ENCODE data around the gene GLB1L2.

Gene GLB1L2

DNA sequence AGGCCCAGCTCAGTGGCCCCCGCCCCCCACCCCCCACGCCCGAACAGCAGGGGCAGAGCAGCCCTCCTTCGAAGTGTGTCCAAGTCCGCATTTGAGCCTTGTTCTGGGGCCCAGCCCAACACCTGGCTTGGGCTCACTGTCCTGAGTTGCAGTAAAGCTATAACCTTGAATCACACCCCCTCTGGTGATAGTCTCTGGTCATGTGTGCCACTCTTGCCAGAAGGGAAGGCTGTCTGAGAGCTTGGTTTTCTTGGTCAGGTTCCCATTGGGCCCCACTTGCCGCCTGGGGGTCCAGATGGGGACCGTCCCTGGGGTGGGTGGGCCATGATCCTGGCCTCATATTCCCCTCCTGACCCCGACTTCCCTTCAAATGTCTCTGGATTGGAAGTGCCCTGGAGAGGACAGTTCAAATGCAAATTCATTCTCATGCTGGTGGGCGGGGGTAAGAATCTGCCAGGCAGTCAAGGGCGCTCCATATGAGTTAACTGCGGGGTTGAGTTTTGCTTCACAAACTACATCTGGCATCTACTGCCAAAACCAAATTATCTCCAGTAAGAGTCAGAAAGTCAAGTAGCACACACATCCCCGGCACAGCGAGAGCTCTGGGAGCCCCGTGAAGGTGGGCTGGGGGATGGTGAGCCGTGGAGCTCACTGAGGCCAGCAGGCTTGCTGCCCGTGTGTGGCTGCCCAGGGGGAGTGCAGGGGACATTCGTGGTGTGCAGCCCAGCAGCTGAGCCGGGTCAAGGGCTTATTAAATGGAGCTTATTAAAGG is 44.5 kb downstream of the GLB1L2 start:
- TF ChIP-seq CTCF (IDR thresholded peaks at IDR 0.05; ENCODE audit: low read depth, low read length) = no peak
- no peak for DNase-seq (ENCODE audit: extremely low read depth, low read depth)

DNA sequence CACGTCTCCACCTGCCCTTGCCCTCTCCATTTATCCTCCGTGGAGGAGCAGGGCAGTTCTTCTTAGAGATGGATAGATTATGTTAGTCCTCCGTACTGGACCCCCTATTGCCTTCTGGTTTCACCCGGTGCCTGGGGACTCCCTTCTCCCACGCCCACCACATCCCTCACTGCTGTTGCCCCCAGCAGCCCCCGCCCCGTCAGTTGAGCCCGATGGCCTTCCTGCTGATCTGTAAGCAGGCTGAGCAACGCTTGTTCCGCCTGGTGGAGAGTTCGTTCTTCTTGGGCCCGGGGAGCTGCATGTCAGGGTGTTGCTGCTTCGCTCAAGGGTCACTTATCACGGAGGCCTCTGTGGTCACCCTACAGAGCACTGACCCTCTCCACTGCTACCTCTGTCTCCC is 46.1 kb downstream of the GLB1L2 start:
- no peak for DNase-seq (ENCODE audit: extremely low read depth, low read depth)
- no peak for TF ChIP-seq CTCF (IDR thresholded peaks at IDR 0.05; ENCODE audit: low read depth, low read length)

DNA sequence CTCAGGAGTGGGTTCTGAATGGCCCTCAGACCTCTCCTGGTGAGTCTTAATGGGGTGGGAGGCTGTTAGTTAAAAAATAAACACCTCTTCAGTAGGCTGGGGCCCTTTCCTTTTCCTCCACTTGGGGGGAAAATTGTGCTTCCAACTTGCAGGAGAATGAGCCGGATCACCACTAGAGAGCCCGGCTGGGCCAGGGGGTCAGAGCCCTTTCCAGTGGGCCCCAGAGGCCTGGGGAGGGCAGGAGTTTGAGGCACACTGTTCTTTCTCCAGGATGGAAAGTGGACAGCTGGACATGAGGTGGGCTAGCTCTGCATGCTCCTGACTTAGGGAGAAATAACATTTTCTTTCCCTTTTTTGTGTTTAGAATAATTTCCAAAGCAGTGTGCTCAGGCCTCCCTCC is 47.5 kb downstream of the GLB1L2 start:
- no peak for DNase-seq (ENCODE audit: extremely low read depth, low read depth)
- no peak for TF ChIP-seq CTCF (IDR thresholded peaks at IDR 0.05; ENCODE audit: low read depth, low read length)

DNA sequence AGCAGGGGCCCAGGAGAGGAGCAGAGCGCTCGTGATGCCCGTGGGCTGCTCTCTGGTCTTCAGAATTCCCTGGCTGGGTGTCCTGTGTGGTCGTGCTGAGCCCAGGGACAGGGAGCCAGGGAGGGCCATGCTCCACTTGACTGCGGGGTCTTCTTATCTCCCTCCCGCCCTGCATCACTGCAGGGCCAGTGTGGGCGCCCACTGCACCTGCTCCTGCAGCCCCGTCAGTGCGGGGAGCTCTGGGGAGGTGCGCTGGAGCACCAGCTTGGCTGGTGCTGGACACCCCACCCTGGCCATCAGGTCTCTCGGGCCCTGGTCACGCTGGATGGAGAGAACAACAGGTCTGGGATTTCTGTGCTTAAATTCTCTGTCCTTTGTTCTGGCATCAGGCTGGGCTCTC is 48.4 kb downstream of the GLB1L2 start:
- no peak for TF ChIP-seq CTCF (IDR thresholded peaks at IDR 0.05; ENCODE audit: low read depth, low read length)
- DNase-seq (ENCODE audit: extremely low read depth, low read depth) = no peak

DNA sequence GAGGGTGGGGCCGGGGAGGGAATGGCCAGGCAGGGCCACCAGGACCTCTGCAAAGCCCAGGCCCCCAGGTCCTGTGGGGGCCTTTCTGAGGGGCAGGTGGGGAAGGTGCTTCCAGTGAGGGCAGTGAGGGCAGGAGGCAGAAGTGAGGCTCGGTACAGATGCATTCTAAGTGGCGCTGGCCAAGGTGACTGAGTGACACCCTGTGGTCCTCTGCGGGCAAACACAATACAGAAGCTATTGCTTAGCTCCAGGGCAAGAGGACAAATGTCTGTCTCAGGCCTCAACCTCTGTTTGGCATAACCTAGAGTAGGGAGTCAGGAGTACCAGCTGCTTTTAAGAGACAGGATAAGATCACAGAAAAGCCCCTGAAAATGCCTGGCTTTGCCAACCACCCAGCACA is 49.0 kb downstream of the GLB1L2 start:
- no peak for DNase-seq (ENCODE audit: extremely low read depth, low read depth)
- TF ChIP-seq CTCF (IDR thresholded peaks at IDR 0.05; ENCODE audit: low read depth, low read length) = no peak

GRCh38 chr11:134382257-134382656 is 50.5 kb downstream of the GLB1L2 start:
- no peak for TF ChIP-seq CTCF (IDR thresholded peaks at IDR 0.05; ENCODE audit: low read depth, low read length)
- no peak for DNase-seq (ENCODE audit: extremely low read depth, low read depth)

- no peak for DNase-seq (ENCODE audit: extremely low read depth, low read depth)
- TF ChIP-seq CTCF (IDR thresholded peaks at IDR 0.05; ENCODE audit: low read depth, low read length) = no peak
Observed at GRCh38 chr11:134382830-134383229, 51.0 kb downstream of the GLB1L2 start.

Data from AG09319 (cell line).